Activated T-cell treated with anti-CD3 and anti-CD28 coated beads, Interleukin-2, amount 50 U/mL, for 4 hours (primary cell): ENCODE data around the gene XPR1. TPM values are rescaled to one million over a fixed set of nuclear protein-coding genes. Genes with fewer than 3 reads are reported as not detected.
"Not testable (repeated sequence)": the region's sequence is repeated elsewhere in the genome, so short reads cannot be mapped to it uniquely, and the experiment has no call there.

Source experiments
- ATAC-seq, 2 donors: fragments of 200-7000 bp; cut with Tn5 transposase; one replicate each; pipeline ENCODE4 v1.10.0; 2021
- DNase-seq: peaks from one replicate; pipeline ENCODE4 v3.0.0-alpha.2; 2020
- H3K27me3 Mint-ChIP-seq: one replicate; pipeline ENCODE4 v1.8.0; 2021; ENCODE audit warnings: low read depth, mixed read lengths
- H3K36me3 Mint-ChIP-seq: one replicate; pipeline ENCODE4 v1.8.0; 2022; ENCODE audit warnings: mixed read lengths; ENCODE audit not compliant: insufficient read depth
- H3K4me1 Mint-ChIP-seq: one replicate; pipeline ENCODE4 v1.8.0; 2021; ENCODE audit warnings: low read depth, mixed read lengths
- H3K4me3 Mint-ChIP-seq: one replicate; pipeline ENCODE4 v1.8.0; 2021; ENCODE audit warnings: mild to moderate bottlenecking, moderate library complexity, mixed read lengths
- H3K9me3 Mint-ChIP-seq: one replicate; pipeline ENCODE4 v1.8.0; 2021; ENCODE audit warnings: mixed read lengths
- total RNA-seq, 3 donors: library from RNA; stranded (reverse); gene quantifications; one replicate each; pipeline ENCODE4 v1.2.1, GENCODE V29; 2021

Gene XPR1
- total RNA-seq, 3 donors from 2014 or later, result 25.2 to 26.7 (median 25.8) TPM

DNA sequence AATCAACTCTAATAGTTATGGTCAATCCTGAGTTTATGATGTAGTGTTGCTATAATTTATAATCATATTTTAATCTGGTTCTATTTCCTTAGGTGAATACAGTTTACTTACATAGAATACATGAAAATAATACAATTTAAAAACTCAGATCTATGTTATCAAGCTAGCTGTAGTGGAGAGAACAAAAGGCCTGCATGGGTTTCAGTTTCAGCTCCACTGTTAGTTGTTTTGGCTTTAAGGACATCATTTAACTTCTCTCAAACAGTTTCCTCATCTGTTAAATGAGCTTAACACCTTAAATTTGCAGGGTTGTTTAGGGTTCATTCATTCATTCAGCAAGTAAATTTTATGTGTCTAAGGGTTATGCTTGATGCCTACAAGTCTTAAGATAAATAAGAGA, 182.4 kb downstream of the XPR1 start:
- Mint-ChIP-seq H3K9me3 (peaks cover under 1% of the 10 kb centered on the region), H3K4me1 (no peaks in the 10 kb centered on the region), H3K27me3 (no peaks in the 10 kb centered on the region), H3K4me3 (no peak overlapping the region), H3K36me3 (peaks cover 29% of the 10 kb centered on the region)
- no peak for DNase-seq
- ATAC-seq, result no peak

DNA sequence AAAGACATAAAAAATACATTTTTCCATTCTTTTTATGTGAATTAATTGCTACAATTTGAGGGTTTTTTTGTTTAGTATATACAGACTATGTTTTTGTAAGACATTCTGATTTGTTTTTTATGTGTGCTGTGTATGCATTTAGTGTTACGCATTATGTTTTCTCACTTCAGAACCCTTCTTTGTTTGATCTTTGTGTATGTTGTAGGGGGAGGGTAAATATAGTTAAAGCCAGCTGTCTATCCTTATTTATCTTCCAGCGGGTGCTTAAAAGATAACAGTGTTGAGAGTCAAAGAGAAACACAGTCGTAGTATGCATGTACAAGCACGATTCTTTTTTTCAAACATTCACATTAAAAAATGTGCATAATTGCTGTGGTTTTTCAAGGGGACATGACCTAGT, 183.4 kb downstream of the XPR1 start:
- no peak for DNase-seq
- ATAC-seq, result no peak
- Mint-ChIP-seq H3K4me1 (no peaks in the 10 kb centered on the region), H3K27me3 (no peaks in the 10 kb centered on the region), H3K36me3 (peaks cover 29% of the 10 kb centered on the region), H3K9me3 (peaks cover 4% of the 10 kb centered on the region), H3K4me3 (no peak overlapping the region)

DNA sequence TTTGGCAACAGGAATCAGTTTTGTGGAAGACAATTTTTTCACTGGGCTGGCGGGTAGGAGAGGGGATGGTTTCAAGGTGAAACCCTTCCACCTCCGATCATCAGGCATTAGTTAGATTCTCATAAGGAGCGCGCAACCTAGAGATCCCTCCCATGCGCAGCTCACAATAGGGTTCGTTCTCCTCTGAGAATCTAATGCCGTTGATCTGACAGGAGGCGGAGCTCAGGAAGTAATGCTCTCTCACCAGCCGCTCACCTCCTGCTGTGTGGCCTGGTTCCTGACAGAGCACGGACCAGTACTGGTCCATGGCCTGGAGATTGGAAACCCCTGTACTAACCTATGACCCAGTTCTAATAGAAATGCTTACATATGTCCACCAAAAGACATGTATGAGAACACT, 184.3 kb downstream of the XPR1 start:
- DNase-seq (no peak), ATAC-seq (no peak)
- H3K4me1 Mint-ChIP-seq, result no peaks in the 10 kb centered on the region
- H3K27me3 Mint-ChIP-seq, result no peaks in the 10 kb centered on the region
- no peak overlapping the region for H3K4me3 Mint-ChIP-seq
- H3K9me3 Mint-ChIP-seq, result peaks cover 12% of the 10 kb centered on the region
- peaks cover 35% of the 10 kb centered on the region for H3K36me3 Mint-ChIP-seq

DNA sequence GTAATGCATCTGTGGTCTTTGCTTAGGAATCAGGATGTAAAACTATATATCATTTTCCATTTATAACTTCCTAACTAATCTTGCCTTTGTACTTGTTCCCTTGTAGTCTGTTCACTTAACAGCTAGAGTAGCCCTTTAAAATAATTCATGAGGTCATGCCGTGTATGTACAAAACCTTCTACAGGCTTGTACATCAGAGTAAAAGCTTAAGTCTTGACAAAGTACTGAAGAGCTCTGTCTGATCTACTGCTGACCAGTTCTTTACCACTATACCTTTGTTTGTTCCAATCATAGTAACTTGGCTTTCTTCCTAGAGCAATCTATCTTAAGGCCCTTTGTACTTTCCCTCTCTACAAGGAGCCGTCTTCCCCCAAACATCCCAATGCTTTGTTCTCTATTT, 190.1 kb downstream of the XPR1 start:
- peaks cover 32% of the 10 kb centered on the region for H3K36me3 Mint-ChIP-seq
- no peak for DNase-seq
- no peak overlapping the region for H3K4me3 Mint-ChIP-seq
- H3K9me3 Mint-ChIP-seq, result peaks cover 12% of the 10 kb centered on the region
- no peak for ATAC-seq
- H3K4me1 Mint-ChIP-seq, result no peaks in the 10 kb centered on the region
- H3K27me3 Mint-ChIP-seq, result no peaks in the 10 kb centered on the region

DNA sequence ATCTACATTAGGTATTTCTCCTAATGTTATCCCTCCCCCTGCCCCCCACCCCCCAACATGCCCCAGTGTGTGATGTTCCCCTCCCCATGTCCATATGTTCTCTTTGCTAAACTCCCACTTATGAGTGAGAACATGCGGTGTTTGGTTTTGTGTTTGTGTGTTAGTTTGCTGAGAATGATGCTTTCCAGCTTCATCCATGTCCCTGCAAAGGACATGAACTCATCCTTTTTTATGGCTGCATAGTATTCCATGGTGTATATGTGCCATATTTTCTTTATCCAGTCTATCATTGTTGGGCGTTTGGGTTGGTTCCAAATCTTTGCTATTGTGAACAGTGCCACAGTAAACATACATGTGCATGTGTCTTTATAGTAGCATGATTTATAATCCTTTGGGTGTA, 199.7 kb downstream of the XPR1 start:
- not testable (repeated sequence) for DNase-seq, H3K4me3 Mint-ChIP-seq, H3K4me1 Mint-ChIP-seq, H3K27me3 Mint-ChIP-seq, ATAC-seq
- H3K36me3 Mint-ChIP-seq, result peaks cover 53% of the 10 kb centered on the region
- peaks cover 19% of the 10 kb centered on the region for H3K9me3 Mint-ChIP-seq

DNA sequence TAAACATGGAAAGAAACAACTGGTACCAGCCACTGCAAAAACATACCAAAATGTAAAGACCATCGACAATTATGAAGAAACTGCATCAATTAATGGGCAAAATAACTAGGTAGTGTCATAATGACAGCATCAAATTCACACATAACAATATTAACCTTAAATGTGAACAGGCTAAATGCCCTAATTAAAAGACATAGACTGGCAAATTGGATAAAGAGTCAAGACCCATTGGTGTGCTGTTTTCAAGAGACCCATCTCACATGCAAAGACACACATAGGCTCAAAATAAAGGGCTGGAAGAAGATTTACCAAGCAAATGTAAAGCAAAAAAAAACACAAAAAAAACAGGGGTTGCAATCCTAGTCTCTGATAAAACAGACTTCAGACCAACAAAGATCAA, 201.4 kb downstream of the XPR1 start:
- peaks cover 19% of the 10 kb centered on the region for H3K9me3 Mint-ChIP-seq
- H3K4me1 Mint-ChIP-seq, result peaks cover 15% of the 10 kb centered on the region
- ATAC-seq, H3K27me3 Mint-ChIP-seq, DNase-seq, H3K4me3 Mint-ChIP-seq: not testable (repeated sequence)
- H3K36me3 Mint-ChIP-seq, result peaks cover 64% of the 10 kb centered on the region

DNA sequence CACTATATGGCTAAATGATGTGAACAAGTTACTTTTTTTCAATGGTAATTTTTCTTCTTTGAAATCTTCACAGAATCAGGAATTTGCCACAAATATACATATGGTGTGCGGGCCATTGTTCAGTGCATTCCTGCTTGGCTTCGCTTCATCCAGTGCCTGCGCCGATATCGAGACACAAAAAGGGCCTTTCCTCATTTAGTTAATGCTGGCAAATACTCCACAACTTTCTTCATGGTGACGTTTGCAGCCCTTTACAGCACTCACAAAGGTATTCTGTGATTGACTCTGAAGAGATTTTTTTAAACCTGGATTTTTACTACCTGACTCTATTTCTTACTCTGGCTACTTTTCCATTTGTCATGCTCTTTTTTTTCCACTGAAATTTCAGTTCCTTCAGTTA, 204.6 kb downstream of the XPR1 start:
- H3K9me3 Mint-ChIP-seq, result peaks cover 12% of the 10 kb centered on the region
- H3K36me3 Mint-ChIP-seq, result peaks cover 48% of the 10 kb centered on the region
- no peaks in the 10 kb centered on the region for H3K27me3 Mint-ChIP-seq
- DNase-seq (no peak), ATAC-seq (no peak)
- peaks cover 15% of the 10 kb centered on the region for H3K4me1 Mint-ChIP-seq
- no peak overlapping the region for H3K4me3 Mint-ChIP-seq

DNA sequence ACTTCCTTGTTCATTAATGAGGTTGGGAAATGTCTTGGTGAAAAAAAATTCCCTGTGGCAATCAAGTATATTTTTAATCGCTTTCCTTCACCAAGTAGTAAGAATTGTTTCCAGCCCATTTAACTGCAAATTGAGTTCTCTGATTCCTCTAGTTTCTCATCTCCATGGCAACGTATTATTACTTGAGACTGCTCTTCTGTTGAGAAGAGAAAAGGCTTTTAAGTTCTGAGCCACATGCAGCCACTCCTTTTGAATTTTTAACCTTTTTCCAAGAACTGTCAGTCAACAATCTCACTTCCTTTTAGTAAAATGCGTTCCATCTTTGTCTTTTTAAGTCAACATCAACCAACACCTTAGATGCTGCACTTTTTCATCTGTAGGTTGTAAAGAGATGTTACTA, 205.2 kb downstream of the XPR1 start:
- Mint-ChIP-seq H3K9me3 (peaks cover 9% of the 10 kb centered on the region), H3K36me3 (peaks cover 46% of the 10 kb centered on the region), H3K27me3 (no peaks in the 10 kb centered on the region), H3K4me1 (peaks cover 15% of the 10 kb centered on the region), H3K4me3 (no peak overlapping the region)
- ATAC-seq (no peak), DNase-seq (no peak)

DNA sequence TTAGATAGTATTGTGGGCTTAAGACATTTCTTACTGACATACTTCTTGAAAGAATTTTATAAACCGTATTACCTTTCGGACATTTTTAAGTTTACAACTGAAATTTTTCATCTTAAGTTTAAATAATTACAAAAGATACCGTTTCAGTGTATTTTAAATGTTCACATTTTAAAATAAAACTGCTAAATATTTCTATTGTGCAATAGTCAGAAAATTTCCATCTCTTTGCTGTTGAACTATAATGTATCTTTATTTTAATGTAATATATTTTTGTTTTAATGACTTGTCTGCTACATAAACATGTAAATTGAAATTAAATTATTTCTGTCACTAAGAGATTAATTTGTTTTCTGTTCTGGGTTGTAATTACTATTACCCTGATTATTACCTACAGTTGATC, 206.7 kb downstream of the XPR1 start:
- DNase-seq, result no peak
- peaks cover 35% of the 10 kb centered on the region for H3K36me3 Mint-ChIP-seq
- no peaks in the 10 kb centered on the region for H3K9me3 Mint-ChIP-seq
- H3K4me1 Mint-ChIP-seq, result peaks cover 15% of the 10 kb centered on the region
- no peak for ATAC-seq
- H3K4me3 Mint-ChIP-seq, result no peak overlapping the region
- no peaks in the 10 kb centered on the region for H3K27me3 Mint-ChIP-seq

DNA sequence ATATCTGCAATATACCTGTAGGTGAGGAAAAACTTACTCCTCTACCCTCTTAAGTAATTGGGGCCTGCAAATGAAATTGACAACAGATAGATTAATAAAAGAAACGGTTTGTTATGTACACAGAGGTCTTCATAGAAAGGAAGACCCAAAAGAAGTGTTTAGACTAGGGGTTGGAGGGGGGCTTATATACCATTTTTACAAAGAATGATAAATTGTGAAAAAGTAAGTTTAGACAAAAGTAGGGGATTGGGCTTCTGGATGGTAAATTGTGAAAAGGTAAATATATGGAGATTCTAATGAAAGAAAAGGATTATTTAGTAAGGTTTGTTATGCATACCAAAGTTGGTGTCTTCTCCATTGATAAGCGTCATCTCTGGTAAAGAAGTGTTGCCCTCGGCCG, 207.7 kb downstream of the XPR1 start:
- no peaks in the 10 kb centered on the region for H3K9me3 Mint-ChIP-seq
- ATAC-seq (no peak), DNase-seq (no peak)
- peaks cover 34% of the 10 kb centered on the region for H3K36me3 Mint-ChIP-seq
- peaks cover 15% of the 10 kb centered on the region for H3K4me1 Mint-ChIP-seq
- H3K27me3 Mint-ChIP-seq, result no peaks in the 10 kb centered on the region
- H3K4me3 Mint-ChIP-seq, result no peak overlapping the region

DNA sequence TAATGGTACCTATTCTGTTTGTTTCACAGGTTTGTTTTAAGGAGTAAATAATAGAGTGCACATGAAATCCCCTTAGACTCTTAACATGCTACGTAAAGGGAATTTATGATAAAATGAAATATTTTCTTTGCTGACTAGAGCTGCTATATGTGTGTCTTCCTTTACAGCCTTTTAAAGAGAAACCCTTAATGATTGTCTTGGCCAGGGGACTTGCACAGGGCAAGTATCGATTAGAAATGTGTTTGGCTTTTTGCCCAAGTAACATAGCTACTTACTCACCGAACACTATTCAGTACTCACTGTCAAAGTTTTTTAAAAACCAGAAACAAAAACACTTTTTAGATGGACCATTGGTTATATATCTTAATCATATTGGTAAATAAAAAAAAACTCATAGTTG, 209.6 kb downstream of the XPR1 start:
- no peaks in the 10 kb centered on the region for H3K27me3 Mint-ChIP-seq
- ATAC-seq, result no peak
- no peak overlapping the region for H3K4me3 Mint-ChIP-seq
- H3K36me3 Mint-ChIP-seq, result peaks cover 27% of the 10 kb centered on the region
- peaks cover 8% of the 10 kb centered on the region for H3K4me1 Mint-ChIP-seq
- no peaks in the 10 kb centered on the region for H3K9me3 Mint-ChIP-seq
- DNase-seq, result no peak

DNA sequence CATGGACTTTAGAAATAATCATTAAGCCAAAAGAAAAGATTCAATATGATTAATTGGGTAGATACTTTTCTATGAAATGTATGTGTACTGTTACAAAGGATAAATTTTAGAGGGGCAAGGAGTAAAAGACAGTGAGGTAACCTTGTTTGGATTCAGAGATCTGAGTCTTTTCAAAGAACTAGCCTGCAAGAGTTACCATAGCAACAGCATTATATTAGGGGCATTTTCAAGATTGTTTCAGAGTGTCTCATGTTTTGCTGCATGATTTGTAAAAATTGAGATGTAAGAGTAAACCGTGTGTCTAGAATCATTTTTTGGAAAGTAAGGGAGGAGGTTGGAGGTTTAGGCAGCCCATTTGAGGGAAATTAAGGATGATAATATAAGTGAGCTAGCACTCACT, 210.2 kb downstream of the XPR1 start:
- peaks cover 25% of the 10 kb centered on the region for H3K36me3 Mint-ChIP-seq
- no peak overlapping the region for H3K4me3 Mint-ChIP-seq
- DNase-seq (no peak), ATAC-seq (no peak)
- peaks cover 2% of the 10 kb centered on the region for H3K4me1 Mint-ChIP-seq
- H3K9me3 Mint-ChIP-seq, result no peaks in the 10 kb centered on the region
- H3K27me3 Mint-ChIP-seq, result no peaks in the 10 kb centered on the region

DNA sequence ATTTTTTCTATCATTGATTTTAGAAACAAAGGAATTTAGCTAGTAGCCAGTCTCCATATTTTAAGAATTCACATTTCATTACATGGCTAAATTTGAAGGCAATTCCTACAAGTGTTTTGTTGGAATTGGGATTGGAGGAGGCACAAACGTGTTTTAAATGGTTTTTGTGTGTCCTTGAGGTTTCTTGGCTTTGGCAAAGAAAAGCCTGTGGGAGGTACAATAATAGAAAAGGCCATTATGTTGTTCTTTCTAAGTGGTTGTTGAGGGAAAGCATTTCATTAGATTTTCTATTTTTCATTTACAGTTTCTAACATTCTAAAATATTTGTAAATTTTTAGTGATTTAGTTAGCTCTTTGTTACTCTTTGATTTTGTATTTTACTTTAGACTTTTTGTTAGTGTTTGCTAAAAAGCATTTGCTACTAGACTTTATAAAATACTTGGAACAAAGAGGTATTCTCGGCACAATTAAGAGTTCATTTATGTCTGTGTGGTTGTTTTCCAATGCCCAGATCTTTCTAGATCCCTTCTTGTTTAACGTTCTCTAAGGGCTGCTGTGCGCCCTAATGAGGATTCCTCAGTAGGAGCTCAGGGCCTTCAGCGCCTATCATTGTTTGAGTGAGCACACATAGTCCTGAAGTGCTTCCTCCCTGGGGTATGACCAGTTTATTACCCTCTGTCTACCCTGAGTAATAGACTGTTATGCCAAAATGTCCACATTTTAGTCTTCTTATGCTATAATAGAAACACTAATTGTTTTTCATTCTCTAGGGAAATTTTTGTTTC, 210.9 kb downstream of the XPR1 start:
- no peak for ATAC-seq
- peaks cover 25% of the 10 kb centered on the region for H3K36me3 Mint-ChIP-seq

DNA sequence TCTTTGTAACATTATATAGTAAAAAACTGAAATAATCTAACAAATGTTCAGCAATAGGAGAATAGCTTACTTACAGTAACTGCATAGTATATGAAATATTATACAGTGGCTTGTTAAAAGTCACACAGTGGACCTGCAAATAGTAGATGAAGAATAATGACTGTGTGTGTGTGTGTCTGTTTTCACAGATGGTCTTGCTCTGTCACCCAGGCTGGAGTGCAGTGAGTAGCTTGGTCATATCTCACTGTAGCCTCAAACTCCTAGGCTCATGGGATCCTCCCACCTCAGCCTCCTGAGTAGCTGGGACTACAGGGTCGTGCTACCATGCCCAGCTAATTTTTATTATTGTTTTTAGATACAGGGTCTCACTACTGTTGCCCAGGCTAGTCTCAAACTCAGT, 213.5 kb downstream of the XPR1 start:
- Mint-ChIP-seq H3K9me3 (peaks cover 3% of the 10 kb centered on the region), H3K36me3 (peaks cover 21% of the 10 kb centered on the region), H3K27me3 (no peaks in the 10 kb centered on the region), H3K4me3 (no peak overlapping the region), H3K4me1 (peaks cover 2% of the 10 kb centered on the region)
- DNase-seq, result no peak
- ATAC-seq, result no peak

More for the DNA sequence above, 210.9 kb downstream of the XPR1 start:
- H3K9me3 Mint-ChIP-seq, result no peaks in the 10 kb centered on the region
- no peak overlapping the region for H3K4me3 Mint-ChIP-seq
- H3K27me3 Mint-ChIP-seq, result no peaks in the 10 kb centered on the region
- DNase-seq, result no peak
- H3K4me1 Mint-ChIP-seq, result no peaks in the 10 kb centered on the region

DNA sequence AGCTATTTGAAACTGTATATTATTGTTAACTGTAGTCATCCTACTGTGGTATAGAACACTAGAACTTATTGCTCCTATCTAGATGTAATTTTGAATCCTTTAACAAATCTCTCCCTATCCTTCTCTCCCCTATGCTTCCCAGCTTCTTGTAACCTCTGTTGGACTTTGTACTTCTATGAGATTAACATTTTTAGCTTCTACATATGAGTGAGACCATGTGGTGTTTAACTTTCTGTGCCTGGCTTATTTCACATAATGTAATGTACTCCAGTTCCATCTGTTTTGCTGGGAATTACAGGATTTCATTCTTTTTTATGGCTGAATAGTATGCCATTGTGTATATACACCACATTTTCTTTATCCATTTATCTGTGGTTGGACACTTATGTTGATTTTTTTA, 216.4 kb downstream of the XPR1 start:
- no peaks in the 10 kb centered on the region for H3K27me3 Mint-ChIP-seq
- peaks cover 24% of the 10 kb centered on the region for H3K36me3 Mint-ChIP-seq
- ATAC-seq (no peak), DNase-seq (no peak)
- H3K4me1 Mint-ChIP-seq, result peaks cover 22% of the 10 kb centered on the region
- no peak overlapping the region for H3K4me3 Mint-ChIP-seq
- H3K9me3 Mint-ChIP-seq, result peaks cover 10% of the 10 kb centered on the region
